ENCODE measurements around the gene PLD4. TPM values are rescaled to one million over a fixed set of nuclear protein-coding genes. Genes with fewer than 3 reads are reported as not detected.
"Not testable (repeated sequence)": the region's sequence is repeated elsewhere in the genome, so short reads cannot be mapped to it uniquely, and the experiment has no call there.

PLD4 gene
- polyA plus RNA-seq, 3 donors = 12.2 to 15.5 (median 15.1) TPM

DNA sequence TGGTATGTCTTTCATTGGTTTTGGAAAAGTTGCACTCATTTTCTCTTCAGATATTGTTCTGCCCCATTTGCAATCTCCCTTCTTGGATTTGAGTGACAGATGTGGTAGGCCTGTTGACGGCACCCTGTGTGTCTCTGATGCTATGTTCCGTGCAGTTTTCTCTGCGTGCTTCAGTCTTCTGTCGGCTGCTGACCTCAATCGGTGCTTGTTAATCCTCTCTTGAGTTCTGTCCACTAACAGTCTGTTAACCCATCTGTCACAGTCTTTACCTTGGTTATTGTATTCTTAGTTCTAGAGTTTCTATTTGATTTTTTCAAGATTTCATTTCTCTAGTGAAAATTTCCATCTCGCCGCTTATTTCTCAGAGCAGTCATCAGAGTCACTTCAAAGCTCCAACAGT lies 20.7 kb upstream of the PLD4 start:
- Histone ChIP-seq H3K27me3 (ENCODE audit: control insufficient read depth in 2 of 2, insufficient read depth in 2 of 2, low read length in 2 of 2) (peaks cover 3 to 6% of the 10 kb centered on the region in 2 donors), H4K20me1 (ENCODE audit: insufficient read depth, low read length) (no peaks in the 10 kb centered on the region), H3K36me3 (replicated peaks in 1 of 2; ENCODE audit: control insufficient read depth in 1 of 2, insufficient read depth in 2 of 2, low read length in 2 of 2) (no peaks in the 10 kb centered on the region), H3K4me1 (ENCODE audit: control insufficient read depth in 1 of 2, insufficient read depth in 2 of 2, low read length in 2 of 2) (no peaks in the 10 kb centered on the region), H3K4me2 (replicated peaks; ENCODE audit: extremely low read depth, low read length, poor library complexity, severe bottlenecking) (no peak overlapping the region), H3K4me3 (replicated peaks in 1 of 3; ENCODE audit: low read depth in 2 of 3, low read length in 3 of 3) (no peak overlapping the region), H3K79me2 (ENCODE audit: insufficient read depth, low read length) (no peaks in the 10 kb centered on the region), H3K27ac (ENCODE audit: low read depth in 1 of 2, low read length in 2 of 2) (no peak overlapping the region), H3K9me3 (replicated peaks in 1 of 2; ENCODE audit: control insufficient read depth in 1 of 2, insufficient read depth in 1 of 2, low read length in 2 of 2) (no peaks in the 10 kb centered on the region), H3K9ac (ENCODE audit: insufficient read depth, low read length, poor library complexity, severe bottlenecking) (no peak overlapping the region), H2AFZ (ENCODE audit: insufficient read depth, low read depth, low read length, poor library complexity, severe bottlenecking) (no peak overlapping the region)
- Mint-ChIP-seq H3K27me3 (ENCODE audit: low read depth in 3 of 3) (peaks cover 27 to 31% (median 27%) of the 10 kb centered on the region in 3 donors), H3K36me3 (no peaks in the 10 kb centered on the region), H3K4me1 (no peaks in the 10 kb centered on the region), H3K27ac (no peak overlapping the region), H3K9me3 (peaks cover 0 to 7% (median 2%) of the 10 kb centered on the region in 7 donors), H3K4me3 (peak overlapping the region in 1 of 2 donors; percentile 49)
- no CpG with 5 or more reads among the region's 7 CpGs for WGBS (ENCODE audit: insufficient coverage)
- TF ChIP-seq, protein P1, sequence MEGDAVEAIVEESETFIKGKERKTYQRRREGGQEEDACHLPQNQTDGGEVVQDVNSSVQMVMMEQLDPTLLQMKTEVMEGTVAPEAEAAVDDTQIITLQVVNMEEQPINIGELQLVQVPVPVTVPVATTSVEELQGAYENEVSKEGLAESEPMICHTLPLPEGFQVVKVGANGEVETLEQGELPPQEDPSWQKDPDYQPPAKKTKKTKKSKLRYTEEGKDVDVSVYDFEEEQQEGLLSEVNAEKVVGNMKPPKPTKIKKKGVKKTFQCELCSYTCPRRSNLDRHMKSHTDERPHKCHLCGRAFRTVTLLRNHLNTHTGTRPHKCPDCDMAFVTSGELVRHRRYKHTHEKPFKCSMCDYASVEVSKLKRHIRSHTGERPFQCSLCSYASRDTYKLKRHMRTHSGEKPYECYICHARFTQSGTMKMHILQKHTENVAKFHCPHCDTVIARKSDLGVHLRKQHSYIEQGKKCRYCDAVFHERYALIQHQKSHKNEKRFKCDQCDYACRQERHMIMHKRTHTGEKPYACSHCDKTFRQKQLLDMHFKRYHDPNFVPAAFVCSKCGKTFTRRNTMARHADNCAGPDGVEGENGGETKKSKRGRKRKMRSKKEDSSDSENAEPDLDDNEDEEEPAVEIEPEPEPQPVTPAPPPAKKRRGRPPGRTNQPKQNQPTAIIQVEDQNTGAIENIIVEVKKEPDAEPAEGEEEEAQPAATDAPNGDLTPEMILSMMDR (IDR thresholded peaks at IDR 0.05) = no peak
- intact Hi-C loops (cut with micrococcal nuclease) = no loop called here
- no peak for DNase-seq

DNA sequence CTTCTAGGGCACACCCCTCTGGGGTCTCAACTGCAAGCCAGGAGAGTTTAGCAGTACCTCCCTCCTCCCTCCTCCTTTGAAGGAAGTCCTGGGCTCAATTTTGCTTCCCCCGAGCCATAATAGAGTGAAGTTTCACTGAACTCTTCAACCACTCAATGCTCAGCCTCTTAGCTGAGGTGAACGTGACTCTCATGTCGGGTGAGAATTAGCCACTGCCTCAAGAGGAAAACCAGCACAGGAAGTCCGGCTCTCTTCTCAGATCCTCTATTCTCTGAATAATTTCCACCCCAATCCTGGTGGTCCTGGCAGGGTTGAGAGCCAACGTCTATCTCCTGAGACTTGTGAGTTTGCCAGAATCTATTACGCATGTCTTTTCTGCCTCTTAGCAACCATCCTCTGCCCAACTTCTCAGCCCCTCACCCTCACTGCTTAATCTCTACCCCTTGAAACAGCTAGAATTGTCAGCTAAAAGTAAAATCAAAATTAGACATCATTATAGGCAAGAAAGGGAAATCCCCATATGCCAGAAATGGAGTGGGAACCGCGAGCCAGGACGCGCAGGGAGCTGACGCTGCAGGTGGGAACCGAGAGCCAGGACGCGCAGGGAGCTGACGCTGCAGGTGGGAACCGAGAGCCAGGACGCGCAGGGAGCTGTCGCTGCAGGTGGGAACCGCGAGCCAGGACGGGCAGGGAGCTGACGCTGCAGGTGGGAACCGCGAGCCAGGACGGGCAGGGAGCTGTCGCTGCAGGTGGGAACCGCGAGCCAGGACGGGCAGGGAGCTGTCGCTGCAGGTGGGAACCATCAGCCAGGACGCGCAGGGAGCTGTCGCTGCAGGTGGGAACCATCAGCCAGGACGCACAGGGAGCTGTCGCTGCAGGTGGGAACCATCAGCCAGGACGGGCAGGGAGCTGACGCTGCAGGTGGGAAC lies 19.8 kb upstream of the PLD4 start:
- H3K4me1 Mint-ChIP-seq; intact Hi-C loops (cut with micrococcal nuclease); H3K27me3 ChIP-seq (ENCODE audit: control insufficient read depth in 2 of 2, insufficient read depth in 2 of 2, low read length in 2 of 2); H3K9me3 ChIP-seq (replicated peaks in 1 of 2; ENCODE audit: control insufficient read depth in 1 of 2, insufficient read depth in 1 of 2, low read length in 2 of 2); H3K36me3 ChIP-seq (replicated peaks in 1 of 2; ENCODE audit: control insufficient read depth in 1 of 2, insufficient read depth in 2 of 2, low read length in 2 of 2); H4K20me1 ChIP-seq (ENCODE audit: insufficient read depth, low read length); H3K4me3 Mint-ChIP-seq; H3K36me3 Mint-ChIP-seq; H3K9me3 Mint-ChIP-seq; H3K4me1 ChIP-seq (ENCODE audit: control insufficient read depth in 1 of 2, insufficient read depth in 2 of 2, low read length in 2 of 2); H3K79me2 ChIP-seq (ENCODE audit: insufficient read depth, low read length); DNase-seq; H3K4me2 ChIP-seq (replicated peaks; ENCODE audit: extremely low read depth, low read length, poor library complexity, severe bottlenecking); H3K27ac ChIP-seq (ENCODE audit: low read depth in 1 of 2, low read length in 2 of 2); H3K4me3 ChIP-seq (replicated peaks in 1 of 3; ENCODE audit: low read depth in 2 of 3, low read length in 3 of 3); H3K9ac ChIP-seq (ENCODE audit: insufficient read depth, low read length, poor library complexity, severe bottlenecking); H2AFZ ChIP-seq (ENCODE audit: insufficient read depth, low read depth, low read length, poor library complexity, severe bottlenecking): not testable (repeated sequence)
- 66% methylated on average over 32 of the region's 38 CpGs for WGBS (ENCODE audit: insufficient coverage)
- Mint-ChIP-seq H3K27ac (peak overlapping the region in 1 of 7 donors; percentile 27), H3K27me3 (ENCODE audit: low read depth in 3 of 3) (peaks cover 27 to 32% (median 27%) of the 10 kb centered on the region in 3 donors)

DNA sequence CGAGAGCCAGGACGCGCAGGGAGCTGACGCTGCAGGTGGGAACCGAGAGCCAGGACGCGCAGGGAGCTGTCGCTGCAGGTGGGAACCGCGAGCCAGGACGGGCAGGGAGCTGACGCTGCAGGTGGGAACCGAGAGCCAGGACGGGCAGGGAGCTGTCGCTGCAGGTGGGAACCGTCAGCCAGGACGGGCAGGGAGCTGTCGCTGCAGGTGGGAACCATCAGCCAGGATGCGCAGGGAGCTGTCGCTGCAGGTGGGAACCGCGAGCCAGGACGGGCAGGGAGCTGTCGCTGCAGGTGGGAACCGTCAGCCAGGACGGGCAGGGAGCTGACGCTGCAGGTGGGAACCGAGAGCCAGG lies 19.1 kb upstream of the PLD4 start:
- H3K36me3 ChIP-seq (replicated peaks in 1 of 2; ENCODE audit: control insufficient read depth in 1 of 2, insufficient read depth in 2 of 2, low read length in 2 of 2); H3K4me3 ChIP-seq (replicated peaks in 1 of 3; ENCODE audit: low read depth in 2 of 3, low read length in 3 of 3); H3K36me3 Mint-ChIP-seq; H3K9me3 ChIP-seq (replicated peaks in 1 of 2; ENCODE audit: control insufficient read depth in 1 of 2, insufficient read depth in 1 of 2, low read length in 2 of 2); H3K27ac Mint-ChIP-seq; H3K9me3 Mint-ChIP-seq; H3K9ac ChIP-seq (ENCODE audit: insufficient read depth, low read length, poor library complexity, severe bottlenecking); H3K4me2 ChIP-seq (replicated peaks; ENCODE audit: extremely low read depth, low read length, poor library complexity, severe bottlenecking); H3K4me1 Mint-ChIP-seq; H3K27me3 ChIP-seq (ENCODE audit: control insufficient read depth in 2 of 2, insufficient read depth in 2 of 2, low read length in 2 of 2); H3K79me2 ChIP-seq (ENCODE audit: insufficient read depth, low read length); H3K4me1 ChIP-seq (ENCODE audit: control insufficient read depth in 1 of 2, insufficient read depth in 2 of 2, low read length in 2 of 2); H3K27ac ChIP-seq (ENCODE audit: low read depth in 1 of 2, low read length in 2 of 2); H4K20me1 ChIP-seq (ENCODE audit: insufficient read depth, low read length); DNase-seq; H2AFZ ChIP-seq (ENCODE audit: insufficient read depth, low read depth, low read length, poor library complexity, severe bottlenecking); intact Hi-C loops (cut with micrococcal nuclease); H3K4me3 Mint-ChIP-seq: not testable (repeated sequence)
- H3K27me3 Mint-ChIP-seq (ENCODE audit: low read depth in 3 of 3) = peaks cover 27 to 30% (median 29%) of the 10 kb centered on the region in 3 donors
- WGBS (ENCODE audit: insufficient coverage) = 73% methylated on average over 8 of the region's 28 CpGs
